GM19467 (cell line): ENCODE data around the gene KDM6B.
"Not testable (repeated sequence)": the region's sequence is repeated elsewhere in the genome, so short reads cannot be mapped to it uniquely, and the experiment has no call there.

Source experiments
- ATAC-seq: cut with Tn5 transposase; IDR thresholded peaks from one replicate; pipeline ENCODE4 v1.9.1; 2021; ENCODE audit warnings: mild to moderate bottlenecking, moderate library complexity; ENCODE audit not compliant: unreplicated experiment

Gene KDM6B

GRCh38 chr17:7850701-7851437 is 16.9 kb downstream of the KDM6B start:
- no peak for ATAC-seq

- ATAC-seq: peak; percentile 52
Measured at GRCh38 chr17:7851438-7852261, 17.6 kb downstream of the KDM6B start.

DNA sequence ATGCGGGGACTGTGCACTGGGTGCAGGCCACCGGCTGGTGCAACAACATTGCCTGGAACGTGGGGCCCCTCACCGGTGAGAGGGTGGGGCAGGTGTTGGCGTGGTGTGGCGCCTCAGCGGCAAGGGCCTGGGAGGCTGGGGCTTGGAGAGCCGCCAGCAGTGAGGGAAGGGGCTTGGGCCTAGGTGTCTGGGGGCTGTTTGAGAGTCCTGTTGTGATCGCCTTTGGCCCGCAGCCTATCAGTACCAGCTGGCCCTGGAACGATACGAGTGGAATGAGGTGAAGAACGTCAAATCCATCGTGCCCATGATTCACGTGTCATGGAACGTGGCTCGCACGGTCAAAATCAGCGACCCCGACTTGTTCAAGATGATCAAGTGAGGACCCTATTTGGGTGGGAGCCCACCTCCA is 18.2 kb downstream of the KDM6B start:
- ATAC-seq: no peak

- ATAC-seq: no peak
Measured at GRCh38 chr17:7852919-7853690, 19.1 kb downstream of the KDM6B start.

- no peak for ATAC-seq
Measured at GRCh38 chr17:7853691-7854038, 19.6 kb downstream of the KDM6B start.

DNA sequence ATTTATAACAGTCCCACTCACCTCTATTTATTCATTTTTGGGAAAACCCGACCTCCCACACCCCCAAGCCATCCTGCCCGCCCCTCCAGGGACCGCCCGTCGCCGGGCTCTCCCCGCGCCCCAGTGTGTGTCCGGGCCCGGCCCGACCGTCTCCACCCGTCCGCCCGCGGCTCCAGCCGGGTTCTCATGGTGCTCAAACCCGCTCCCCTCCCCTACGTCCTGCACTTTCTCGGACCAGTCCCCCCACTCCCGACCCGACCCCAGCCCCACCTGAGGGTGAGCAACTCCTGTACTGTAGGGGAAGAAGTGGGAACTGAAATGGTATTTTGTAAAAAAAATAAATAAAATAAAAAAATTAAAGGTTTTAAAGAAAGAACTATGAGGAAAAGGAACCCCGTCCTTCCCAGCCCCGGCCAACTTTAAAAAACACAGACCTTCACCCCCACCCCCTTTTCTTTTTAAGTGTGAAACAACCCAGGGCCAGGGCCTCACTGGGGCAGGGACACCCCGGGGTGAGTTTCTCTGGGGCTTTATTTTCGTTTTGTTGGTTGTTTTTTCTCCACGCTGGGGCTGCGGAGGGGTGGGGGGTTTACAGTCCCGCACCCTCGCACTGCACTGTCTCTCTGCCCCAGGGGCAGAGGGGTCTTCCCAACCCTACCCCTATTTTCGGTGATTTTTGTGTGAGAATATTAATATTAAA is 20.2 kb downstream of the KDM6B start:
- ATAC-seq: no peak

GRCh38 chr17:7854851-7855659 is 21.0 kb downstream of the KDM6B start, which contains the start of gene TMEM88:
Gene TMEM88, plus strand, starts transcription at chr17:7855066. Its CDS starts 9 bp downstream, at chr17:7855075.
- ATAC-seq: no peak

GRCh38 chr17:7855660-7856010 is 21.6 kb downstream of the KDM6B start:
- no peak for ATAC-seq

DNA sequence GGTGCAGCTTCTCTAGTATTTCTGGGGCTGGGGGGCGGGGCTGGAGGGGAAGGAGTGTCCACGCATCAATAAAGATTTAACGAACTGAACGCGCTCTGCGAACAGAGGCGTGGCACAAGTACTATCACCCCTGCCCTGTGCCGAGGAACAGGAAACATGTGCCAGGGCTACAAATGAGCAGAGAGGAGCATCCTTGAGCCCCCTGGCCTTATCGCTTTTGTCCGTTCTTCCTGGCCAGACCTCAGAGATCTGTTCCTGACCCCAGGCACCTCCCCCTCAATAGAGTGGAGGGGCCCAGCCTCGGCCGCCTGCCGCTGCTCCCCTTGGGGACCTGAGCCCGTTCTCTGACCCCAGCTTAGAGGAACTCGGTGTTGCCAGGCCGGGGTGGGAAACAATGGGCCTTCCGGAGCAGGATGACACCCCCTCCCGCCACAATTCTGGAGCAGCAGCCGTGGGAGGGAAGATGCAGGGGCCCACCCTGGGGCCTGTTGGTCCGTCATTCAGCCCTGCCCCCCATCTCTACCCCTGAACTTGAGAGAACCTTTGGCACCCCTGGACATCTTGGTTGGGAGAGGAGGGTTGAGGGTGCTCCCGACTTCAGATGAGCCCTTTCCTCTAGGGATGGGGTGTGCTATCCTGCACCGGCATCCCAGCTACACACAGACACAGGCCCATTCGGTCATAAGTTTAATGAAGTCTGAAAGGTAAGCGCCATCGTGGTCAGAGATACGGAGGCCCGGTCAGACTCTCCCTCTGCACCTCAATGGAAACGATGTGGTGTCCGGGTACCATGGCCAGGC is 22.2 kb downstream of the KDM6B start:
- ATAC-seq: no peak

DNA sequence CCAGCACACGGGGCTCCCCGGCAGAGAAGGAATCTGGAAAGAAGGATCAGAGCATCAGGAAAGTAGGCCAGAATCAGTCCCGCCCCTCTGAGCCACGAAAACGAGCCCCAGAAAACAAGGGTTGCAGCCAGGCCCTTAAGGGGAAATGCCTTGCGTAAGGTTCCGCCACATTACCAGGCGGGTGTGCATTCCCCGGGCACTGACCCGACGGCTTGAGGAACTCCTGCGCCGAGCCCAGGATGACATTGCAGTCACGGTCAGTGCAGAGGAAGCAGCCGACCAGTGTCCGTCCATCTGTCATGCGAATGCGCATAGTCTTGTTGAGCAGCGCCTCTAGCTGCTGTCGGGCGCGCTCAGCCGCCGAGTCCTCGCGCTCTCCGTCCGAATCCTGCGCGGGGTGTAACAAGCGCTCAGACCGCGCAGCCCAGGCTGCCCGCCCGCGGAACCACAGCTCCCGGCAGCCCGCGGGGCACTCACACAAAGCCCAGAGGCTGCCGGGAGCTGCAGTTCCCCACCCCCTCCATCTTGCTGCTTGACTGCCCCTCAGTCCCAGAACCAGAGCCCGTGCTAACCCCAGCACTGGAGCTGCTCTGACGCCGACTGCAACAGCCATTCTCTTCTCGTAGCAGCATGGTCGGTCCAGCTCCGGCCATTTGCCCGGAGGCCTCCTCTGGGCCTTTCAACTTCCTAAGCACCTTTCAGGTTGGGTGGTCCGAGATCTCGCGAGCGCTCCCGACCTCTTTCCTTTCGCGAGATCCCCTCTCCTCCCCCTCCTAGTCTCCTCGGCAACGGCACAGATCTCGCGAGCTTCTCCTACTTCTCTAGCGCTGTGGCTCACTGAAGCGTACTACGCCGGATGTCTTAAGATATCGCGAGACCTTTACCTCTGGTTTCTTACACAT is 23.0 kb downstream of the KDM6B start, which contains the start of gene NAA38:
Gene NAA38, minus strand, starts transcription at position 749 of the 902 bp plus-strand sequence. Its CDS starts 96 bp downstream, at position 653.
- ATAC-seq: peak; percentile 76

DNA sequence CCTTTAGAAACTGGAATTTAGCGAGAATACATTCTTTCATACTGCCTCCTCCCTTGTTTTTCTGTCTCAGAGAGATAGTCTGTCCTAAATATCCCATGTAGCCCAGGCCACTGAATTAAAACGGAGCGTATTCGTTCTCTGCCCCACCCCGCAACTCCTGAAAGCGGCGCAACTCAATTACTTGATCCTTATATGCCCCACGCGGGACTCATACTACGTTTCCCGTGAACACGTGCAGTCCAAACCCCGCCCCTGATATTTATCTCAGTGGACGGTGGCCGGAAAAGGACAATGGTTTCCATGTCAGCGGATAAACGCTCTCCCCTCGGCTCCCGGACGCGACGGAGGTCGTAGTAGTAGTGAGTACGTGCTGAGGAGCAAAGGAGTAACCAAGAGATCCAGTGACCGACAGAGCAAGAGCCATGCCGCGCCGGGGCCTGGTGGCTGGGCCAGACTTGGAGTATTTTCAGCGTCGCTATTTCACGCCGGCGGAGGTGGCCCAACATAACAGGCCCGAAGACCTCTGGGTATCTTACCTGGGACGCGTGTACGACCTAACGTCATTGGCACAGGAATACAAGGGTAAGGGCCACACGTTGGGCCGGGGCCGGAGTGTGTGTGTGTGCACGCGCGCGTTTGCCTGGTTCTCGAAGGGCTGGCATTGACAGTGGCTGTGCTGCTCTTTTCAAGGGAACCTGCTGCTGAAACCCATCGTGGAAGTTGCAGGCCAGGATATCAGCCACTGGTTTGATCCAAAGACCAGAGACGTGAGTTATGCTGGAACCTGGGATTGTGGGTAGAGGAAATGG is 23.9 kb downstream of the KDM6B start, which contains the start of gene CYB5D1:
Gene CYB5D1, plus strand, starts transcription at position 291 of the 809 bp plus-strand sequence. Its CDS starts 132 bp downstream, at position 423.
- ATAC-seq: peak; percentile 30

DNA sequence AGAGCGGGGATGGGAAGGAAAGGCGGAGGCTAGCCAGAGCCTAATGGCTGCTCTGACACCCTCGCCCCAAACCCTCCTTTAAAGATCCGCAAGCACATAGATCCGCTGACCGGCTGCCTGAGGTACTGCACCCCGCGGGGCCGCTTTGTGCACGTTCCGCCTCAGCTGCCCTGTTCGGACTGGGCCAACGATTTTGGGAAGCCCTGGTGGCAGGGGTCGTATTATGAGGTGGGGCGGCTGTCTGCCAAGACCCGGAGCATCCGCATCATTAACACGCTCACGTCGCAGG is 24.4 kb downstream of the KDM6B start:
- no peak for ATAC-seq

- ATAC-seq: no peak
Measured at GRCh38 chr17:7859028-7859427, 25.0 kb downstream of the KDM6B start.

- no peak for ATAC-seq
Measured at GRCh38 chr17:7862692-7863437, 28.8 kb downstream of the KDM6B start.

DNA sequence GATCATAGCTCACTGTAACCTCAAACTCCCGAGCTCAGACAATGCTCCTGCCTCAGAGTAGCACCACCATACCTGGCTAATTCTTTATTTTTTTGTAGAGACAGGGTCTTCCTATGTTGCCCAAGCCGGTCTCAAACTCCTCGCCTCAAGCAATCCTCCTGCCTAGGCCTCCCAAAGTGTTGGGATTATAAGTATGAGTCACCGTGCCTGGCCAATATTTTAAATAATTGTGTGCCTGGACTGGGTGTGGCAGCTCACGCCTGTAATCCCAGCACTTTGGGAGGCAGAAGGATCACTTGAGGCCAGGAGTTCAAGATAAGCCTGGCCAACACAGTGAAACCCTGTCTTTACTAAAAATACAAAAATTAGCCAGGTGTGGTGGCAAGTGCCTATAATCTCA is 30.4 kb downstream of the KDM6B start:
- ATAC-seq: not testable (repeated sequence)

DNA sequence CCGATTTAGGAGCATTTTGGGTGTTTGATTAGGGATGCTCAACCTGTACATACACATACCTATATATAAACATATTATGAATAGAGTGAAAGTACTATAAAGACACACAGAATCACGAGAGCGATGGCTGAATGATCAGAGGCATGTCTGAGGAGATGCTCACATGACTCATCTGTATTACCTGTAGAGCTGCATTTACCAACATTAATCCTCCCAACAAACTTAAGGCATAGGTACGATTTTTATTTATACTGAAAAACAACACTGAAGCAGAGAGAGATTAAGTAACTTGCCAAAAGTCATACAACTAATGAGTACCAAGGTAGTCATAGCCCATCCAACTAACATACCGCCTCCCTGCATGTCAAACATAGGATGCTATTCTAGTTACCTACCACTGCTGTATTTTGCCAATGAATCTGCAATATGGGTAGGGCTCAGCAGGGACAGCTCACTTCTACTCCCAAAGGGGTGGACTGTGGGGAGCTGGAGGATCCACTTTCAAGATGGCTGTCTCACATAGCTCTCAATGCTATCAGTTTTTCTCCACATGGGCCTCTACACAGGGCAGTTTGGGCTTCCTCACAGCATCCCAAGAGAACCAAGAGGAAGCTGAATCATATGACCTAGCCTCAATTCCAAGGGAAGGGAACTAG is 31.1 kb downstream of the KDM6B start:
- no peak for ATAC-seq
